Choroid plexus epithelial cell (primary cell): ENCODE results near the gene IDE.
"Not testable (repeated sequence)": the region's sequence is repeated elsewhere in the genome, so short reads cannot be mapped to it uniquely, and the experiment has no call there.

Experiments used
- DNase-seq: peaks from one replicate; pipeline ENCODE4 v3.0.0-alpha.2; 2010; ENCODE audit warnings: low read depth
- H3K4me3 ChIP-seq: 2 replicates; pipeline ENCODE4 v1.5.1; 2011; ENCODE audit warnings: low read depth, mild to moderate bottlenecking, control low read depth, low read length, moderate library complexity
- TF ChIP-seq, protein P1 (sequence below): conservative IDR thresholded peaks from 2 replicates; pipeline ENCODE4 v1.5.1; 2011; ENCODE audit warnings: low read depth, mild to moderate bottlenecking, control low read depth, inconsistent platforms, low read length, moderate library complexity

IDE gene

DNA sequence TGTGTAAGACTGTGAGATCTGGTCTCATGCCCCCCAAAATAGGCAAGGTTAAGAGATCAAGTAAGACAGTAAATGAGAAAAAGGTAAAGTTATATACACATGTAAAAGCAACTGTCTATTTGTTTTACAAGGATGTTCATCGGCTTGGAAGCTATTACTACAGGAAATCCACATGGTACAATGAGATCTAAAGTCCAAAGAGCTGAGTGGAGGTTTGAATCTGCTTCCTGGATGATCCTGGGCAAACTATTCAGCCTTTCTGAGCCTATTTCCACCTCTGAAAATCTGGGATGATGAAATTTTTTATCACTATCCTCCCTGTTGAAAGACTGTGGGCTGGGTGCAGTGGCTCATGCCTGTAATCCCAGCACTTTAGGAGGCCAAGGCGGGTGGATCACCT, 123.0 kb downstream of the IDE start:
- no peak for DNase-seq
- TF ChIP-seq, protein P1, sequence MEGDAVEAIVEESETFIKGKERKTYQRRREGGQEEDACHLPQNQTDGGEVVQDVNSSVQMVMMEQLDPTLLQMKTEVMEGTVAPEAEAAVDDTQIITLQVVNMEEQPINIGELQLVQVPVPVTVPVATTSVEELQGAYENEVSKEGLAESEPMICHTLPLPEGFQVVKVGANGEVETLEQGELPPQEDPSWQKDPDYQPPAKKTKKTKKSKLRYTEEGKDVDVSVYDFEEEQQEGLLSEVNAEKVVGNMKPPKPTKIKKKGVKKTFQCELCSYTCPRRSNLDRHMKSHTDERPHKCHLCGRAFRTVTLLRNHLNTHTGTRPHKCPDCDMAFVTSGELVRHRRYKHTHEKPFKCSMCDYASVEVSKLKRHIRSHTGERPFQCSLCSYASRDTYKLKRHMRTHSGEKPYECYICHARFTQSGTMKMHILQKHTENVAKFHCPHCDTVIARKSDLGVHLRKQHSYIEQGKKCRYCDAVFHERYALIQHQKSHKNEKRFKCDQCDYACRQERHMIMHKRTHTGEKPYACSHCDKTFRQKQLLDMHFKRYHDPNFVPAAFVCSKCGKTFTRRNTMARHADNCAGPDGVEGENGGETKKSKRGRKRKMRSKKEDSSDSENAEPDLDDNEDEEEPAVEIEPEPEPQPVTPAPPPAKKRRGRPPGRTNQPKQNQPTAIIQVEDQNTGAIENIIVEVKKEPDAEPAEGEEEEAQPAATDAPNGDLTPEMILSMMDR: no peak
- H3K4me3 ChIP-seq: no peak overlapping the region

GRCh38 chr10:92440578-92440977, 133.3 kb downstream of the IDE start:
- TF ChIP-seq, protein P1: no peak
- no peak for DNase-seq
- no peak overlapping the region for H3K4me3 ChIP-seq

DNA sequence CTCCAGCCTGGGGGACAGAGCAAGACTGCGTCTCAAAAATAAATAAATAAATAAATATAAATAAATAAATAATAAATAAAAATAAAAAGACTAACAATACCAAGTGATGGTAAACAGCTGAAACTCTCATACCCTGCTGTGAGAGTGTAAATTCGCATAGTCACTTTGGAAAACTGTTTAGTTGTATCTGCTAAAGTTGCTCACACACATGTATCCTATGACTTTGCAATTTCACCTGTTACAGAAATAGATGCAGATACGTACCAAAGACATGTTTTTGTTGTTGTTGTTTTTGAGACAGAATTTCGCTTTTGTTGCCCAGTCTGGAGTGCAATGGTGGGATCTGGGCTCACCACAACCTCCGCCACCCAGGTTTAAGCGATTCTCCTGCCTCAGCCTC, 135.7 kb downstream of the IDE start:
- TF ChIP-seq, protein P1: no peak
- H3K4me3 ChIP-seq: no peak overlapping the region
- DNase-seq: no peak

DNA sequence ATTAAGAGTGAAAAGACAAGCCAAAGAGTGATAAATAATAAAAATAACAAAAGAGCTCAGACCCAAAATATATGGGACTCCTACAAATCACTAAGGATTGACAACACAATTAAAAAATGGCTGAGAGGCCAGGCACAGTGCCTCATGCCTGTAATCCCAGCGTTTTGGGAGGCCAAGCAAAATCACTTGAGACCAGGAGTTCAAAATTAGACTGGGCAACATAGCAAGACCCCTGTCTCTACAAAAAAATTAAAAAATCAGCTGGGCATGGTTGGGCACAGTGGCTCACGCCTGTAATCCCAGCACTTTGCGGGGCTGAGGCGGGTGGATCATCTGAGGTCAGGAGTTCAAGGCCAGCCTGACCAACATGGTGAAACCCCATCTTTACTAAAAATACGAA, 137.3 kb downstream of the IDE start:
- no peak for DNase-seq
- TF ChIP-seq, protein P1: no peak

DNA sequence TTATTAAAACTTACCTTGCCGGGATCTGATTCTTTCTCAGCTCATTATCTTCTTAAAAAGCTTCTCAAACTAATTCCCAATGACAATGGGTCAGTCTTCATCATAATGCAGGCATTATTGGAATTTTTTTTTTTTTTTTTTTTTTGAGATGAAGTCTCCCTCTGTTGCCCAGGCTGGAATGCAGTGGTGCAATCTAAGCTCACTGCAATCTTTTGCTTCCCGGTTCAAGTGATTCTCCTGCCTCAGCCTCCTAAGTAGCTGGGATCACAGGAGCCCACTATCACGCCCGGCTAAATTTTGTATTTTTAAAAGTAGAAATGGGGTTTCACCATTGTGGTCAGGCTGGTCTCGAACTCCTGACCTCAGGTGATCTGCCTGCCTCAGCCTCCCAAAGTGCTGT, 137.8 kb downstream of the IDE start:
- peak; percentile 4 for DNase-seq
- not testable (repeated sequence) for H3K4me3 ChIP-seq

More for the DNA sequence above, 137.3 kb downstream of the IDE start:
- H3K4me3 ChIP-seq: no peak overlapping the region

GRCh38 chr10:92434385-92434784, 139.5 kb downstream of the IDE start:
- no peak overlapping the region for H3K4me3 ChIP-seq
- TF ChIP-seq, protein P1: no peak
- DNase-seq: no peak

GRCh38 chr10:92432596-92432995, 141.3 kb downstream of the IDE start:
- DNase-seq: no peak
- TF ChIP-seq, protein P1: no peak
- H3K4me3 ChIP-seq: no peak overlapping the region

GRCh38 chr10:92430103-92430502, 143.8 kb downstream of the IDE start:
- TF ChIP-seq, protein P1: no peak
- no peak overlapping the region for H3K4me3 ChIP-seq
- no peak for DNase-seq
